ELR (cell line): ENCODE measurements around the gene LMNA.
A peak's percentile ranks its signal among the peaks of the same experiment; 100 is the strongest.

Source experiments
- DNase-seq: peaks from one replicate; pipeline ENCODE4 v3.0.0-alpha.2; 2015; ENCODE audit warnings: low read depth

The LMNA gene

DNA sequence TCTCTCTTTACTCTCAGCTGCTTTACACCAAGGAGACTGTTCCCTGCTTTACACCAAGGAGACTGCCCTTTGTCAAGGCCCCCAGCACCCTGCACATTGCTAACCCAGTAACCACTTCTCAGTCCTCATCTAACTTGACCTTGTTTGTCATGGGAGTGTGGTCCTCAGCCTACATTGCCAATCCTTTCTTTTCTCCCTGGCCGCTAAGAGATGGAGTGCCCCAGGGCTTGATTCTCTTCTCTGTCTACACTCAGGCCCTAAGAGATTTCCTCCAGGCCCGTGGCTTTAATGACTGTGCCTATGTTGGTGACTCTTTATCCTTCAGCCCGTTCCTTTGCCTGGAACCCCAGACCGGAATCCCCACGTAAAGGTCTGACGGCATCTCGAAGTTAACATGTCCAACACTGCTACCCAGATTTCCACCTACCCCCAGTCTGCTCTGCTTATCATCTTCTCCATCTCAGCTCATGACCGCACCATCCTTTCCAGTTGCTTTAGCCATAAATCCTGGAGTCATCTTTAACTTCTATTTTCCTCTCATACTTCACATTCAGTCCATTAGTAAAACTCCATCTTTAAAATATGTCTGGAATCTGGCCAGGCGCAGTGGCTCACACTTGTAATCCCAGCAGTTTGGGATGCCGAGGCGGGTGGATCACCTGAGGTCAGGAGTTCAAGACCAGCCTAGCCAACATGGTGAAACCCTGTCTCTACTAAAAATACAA, 29.4 kb downstream of the LMNA start:
- peak; percentile 69 for DNase-seq

DNA sequence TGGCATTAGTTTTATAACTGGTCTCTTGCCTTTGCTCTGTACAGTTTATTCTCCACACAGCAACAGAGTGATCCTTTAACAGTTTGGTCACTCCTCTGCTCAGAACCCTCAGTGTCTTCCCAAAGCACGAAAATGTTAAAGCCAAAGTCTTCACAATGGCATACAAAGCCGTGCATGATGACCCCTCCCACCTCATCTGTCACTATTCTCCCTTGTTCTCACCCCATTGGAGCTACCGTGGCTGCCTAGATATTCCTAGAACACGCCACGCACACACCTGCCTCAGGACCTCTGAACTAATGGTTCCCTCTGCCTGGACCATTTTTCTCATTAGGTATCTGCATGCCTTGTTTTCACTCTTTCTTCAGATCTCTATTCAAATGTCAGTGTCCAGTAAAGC, 30.2 kb downstream of the LMNA start:
- no peak for DNase-seq

DNA sequence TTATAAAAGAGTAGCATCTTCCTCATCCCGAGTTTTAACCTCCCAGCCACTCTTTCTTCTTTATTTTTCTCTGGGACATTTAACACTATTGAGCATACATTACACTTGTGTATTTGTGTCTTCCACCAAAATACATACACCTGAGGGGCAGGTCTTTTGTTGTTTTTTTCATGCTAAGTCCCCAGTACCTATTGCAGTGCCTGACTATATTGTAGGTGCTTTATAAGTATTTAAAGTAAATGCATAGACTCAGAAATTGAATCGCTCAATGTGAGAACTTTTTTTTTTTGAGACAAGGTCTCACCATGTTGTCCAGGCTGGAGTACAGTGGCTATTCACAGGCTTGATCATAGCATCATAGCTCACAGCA, 31.1 kb downstream of the LMNA start:
- DNase-seq, result no peak

DNA sequence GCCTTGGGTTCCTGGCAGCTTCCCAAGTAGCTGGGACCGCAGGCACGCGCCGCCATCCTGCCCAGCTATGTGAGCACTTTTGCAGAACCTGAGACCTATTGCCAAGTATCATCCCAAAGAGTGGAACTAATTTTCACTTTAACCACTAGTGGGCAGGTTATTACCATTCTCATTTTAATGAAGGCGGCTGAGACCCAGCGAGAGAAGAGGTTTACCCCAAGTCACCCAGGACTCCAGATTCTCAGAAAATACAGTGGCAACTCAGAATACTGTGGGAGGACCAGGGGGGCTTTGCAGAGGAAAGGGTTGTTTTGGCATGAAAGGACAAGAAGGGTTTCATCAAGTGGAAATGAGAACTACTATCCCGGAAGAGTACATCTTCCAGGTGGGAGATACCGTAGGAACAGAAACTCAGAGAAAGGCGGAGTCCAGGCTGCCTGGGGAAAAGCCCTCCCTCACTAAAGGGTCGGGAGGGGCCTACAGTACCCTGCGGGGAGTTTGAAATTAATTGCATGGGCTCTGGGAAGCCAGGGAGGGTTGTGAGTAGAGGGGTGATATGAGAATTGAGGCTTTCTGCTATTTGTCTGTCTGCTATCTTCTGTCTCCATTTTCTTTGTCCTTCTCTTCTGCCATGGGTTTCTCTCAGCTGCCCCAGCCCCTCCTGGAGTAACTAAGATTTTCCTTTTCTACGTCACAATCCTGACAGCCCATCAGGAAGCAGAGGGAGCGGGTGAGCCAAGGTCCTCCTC, 31.7 kb downstream of the LMNA start:
- DNase-seq, result peak; percentile 95

DNA sequence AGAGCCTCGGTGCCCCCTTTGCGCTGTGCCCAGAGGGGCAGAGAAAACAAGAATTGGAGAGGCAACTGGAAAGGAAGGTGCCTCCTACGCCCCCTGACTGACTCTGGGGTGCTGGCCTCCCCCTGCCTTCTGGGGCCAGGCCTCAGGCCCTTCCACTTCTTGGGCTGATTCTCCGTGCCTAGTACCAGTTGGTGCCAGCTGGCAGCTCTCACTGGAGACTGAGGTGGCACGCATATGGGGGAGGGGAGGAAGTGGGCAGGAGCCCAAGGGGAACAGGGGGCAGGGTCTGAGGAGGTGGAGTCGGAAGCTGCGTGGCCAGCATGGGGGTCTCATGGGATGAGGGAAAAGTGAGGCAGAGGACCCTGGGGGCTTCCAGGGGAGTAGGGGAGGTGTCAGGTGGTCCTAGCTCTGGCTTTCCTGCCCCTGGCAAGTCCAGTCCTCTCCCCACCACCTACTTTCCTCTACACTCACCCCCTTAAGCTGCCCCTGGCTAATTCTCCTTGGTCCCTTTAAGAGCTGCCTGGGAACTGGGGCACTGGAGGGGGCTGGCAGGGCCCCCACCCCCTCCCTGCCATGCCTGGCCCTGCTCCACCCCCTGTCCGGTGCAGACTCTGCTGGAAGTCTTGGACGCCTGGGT, 32.4 kb downstream of the LMNA start:
- no peak for DNase-seq

DNA sequence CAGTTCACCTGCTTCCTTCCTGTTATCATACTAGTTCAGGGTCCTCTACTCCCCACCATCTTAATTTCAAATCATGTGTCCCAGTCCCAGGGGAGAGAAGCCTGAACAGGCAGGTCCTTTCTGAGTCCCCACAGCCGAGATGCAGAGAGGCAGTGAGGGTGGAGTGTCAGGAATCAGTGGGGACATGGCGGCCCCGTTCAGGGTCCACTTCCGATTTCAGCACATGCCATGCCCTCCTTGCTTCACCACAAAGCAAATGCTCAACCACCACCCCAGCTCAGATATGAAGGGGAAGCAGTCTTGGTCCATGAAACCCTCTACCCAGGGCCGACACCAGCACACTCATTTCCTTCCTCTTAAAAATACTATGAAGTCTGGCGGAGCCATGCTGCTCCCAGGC, 33.7 kb downstream of the LMNA start:
- no peak for DNase-seq

DNA sequence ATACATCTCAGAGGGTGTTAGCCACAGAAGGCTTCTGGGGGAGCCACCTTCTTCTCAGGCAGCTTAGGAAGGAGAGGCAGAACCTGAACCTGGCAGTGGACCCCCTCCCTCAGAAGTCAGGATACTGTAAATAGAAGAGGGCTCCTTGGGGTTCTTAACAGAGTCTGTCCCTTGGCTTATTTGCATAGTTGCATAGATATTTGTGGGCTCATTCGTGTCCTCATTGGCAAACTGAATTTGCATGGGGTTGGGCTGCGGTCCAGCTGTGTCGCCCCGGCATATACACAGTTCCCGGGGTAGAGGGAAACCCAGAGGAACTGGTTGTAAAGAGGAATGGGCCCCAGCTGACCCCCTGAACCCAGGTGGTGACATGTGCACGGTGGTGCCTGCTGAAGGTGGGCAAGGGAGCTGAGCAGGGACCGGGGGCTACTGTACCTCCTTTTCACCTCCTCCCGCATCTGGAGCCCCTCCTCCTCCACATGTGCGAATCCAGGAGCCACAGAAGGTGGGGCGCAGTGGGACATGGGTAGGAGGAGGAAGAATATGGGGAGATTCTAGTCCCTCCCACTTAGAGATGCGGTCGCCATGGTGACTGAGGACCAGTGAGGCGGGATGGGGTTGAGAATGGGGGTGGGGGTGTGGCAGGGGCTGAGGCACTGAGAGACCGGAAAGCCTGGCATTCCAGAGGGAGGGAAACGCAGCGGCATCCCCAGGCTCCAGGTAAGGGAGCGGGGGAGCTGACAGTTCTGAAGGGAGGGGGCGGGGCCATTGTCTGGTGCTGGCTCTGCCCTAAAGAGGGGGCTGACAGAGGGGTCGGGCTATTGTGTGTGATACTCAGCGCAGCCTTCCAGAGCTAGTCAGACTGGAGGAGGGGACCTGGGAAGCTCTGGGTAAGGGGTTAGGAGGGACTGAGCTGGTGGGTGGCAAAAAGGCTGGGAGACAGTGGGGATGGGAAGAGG, 35.1 kb downstream of the LMNA start:
- DNase-seq, result no peak

DNA sequence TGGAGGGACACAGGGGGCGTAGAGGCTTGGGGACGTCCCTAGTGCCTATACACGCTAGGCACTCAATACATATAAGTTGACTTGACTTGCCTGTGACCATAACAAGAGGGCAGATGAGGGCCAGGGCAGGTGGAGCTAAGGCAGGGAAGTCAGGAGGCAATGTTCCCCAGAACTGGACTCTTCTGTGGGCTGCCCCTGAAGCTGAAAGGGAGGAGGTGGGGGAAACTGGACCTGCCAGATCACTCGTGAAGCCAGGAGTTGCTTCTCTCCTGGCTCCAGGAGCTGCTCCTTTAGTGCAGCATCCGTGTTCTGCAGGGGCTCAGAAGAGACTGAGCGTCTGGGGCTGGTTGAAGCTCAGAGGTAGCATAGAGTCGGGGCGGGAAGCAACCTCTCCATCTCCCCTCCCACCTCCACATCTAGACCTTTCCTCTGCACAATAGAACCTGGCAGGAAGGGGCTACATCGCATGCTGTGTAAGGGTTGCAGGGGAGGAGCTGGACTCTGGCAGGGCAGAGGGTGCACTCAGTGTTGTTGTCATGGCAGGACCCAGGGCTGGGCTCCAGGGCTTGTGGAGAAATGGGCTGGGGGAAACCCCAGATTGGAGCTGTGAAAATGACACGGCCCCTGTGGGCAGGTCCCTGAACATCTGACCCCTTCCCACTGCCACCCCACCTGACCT, 36.0 kb downstream of the LMNA start:
- DNase-seq, result no peak

DNA sequence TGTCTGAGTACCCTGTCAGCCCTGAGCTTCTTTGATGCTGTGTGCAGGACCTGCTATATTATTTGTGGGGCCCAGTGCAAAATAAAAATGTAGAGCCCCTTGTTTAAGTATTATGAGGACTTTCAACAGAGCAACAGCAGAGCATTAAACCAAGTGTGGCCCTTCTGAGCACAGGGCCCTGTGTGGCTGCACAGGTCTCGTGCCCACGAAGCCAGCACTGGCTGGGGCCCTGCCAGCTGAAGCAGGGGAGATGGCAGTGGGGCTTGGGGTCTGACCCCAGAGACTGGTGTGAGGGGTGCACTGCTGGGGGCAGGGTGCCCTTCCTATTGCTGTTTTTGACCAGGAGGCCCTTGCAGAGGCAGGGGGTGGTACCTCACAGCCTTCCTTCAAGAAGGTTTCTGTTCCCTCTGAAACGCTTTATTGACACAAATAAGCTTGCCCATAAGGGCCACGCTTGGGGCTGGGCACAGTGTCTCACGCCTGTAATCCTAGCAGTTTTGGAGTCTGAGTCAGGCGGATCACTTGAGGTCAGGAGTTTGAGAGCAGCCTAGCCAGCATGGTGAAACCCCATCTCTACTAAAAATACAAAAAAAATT, 36.7 kb downstream of the LMNA start:
- peak; percentile 71 for DNase-seq

DNA sequence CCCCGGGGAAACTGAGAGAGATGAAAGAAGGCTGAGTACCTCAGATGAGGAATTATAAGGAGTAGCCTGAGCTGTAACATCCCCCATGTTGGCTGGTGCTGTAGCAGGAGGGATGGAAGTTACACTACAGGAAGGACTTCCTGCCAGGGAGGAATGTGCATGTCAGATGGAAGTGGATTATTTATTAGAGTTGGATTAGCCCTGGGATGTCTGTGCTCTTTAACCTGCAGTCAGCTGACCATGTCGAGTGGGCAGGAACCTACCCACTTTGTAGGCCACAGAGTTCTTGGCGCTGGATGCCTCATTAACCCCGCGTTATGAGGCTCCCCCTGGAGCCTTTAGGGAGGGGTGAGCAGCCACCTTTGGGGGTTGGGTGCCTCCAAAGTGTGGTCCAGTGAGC, 38.1 kb downstream of the LMNA start:
- DNase-seq, result peak; percentile 52

DNA sequence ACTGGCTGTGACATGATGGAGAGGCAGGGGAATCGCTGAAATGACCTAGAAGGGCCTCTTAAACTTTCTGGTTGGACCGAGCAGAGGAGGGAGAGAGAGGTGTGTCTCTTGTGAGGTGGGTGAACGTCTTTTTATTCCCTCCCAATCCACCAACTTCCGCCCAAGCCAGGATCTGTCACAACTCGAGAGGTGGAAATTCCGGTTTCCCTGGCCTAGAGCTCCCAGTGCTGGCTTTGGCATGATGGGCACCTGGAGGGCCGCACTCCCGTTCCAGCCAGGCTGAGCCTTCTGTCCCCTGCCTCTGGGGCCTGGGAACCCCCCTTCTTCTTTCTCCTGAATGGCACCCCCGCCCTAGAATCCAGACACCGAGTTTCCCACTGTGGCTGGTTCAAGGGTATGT, 38.9 kb downstream of the LMNA start, which contains the start of gene SEMA4A:
Gene SEMA4A (plus strand): TSS at position 224 of the 400 bp plus-strand sequence. CDS start 994 bp downstream, outside the sequence.
- DNase-seq, result no peak

DNA sequence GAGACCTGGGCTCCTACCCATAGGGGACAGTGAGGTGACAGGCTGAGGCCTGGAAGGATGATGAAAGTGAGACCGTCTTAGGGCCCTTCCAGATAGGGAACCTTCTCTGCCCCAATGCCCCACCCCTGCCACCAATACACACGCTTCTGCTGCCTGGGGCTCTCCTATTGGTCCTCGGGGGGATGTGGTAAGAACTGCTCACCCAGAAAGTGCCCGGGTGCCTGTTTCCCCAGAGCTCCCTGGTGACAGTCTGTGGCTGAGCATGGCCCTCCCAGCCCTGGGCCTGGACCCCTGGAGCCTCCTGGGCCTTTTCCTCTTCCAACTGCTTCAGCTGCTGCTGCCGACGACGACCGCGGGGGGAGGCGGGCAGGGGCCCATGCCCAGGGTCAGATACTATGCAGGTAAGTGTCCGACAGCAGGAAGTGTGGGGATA, 39.8 kb downstream of the LMNA start:
- DNase-seq, result no peak

DNA sequence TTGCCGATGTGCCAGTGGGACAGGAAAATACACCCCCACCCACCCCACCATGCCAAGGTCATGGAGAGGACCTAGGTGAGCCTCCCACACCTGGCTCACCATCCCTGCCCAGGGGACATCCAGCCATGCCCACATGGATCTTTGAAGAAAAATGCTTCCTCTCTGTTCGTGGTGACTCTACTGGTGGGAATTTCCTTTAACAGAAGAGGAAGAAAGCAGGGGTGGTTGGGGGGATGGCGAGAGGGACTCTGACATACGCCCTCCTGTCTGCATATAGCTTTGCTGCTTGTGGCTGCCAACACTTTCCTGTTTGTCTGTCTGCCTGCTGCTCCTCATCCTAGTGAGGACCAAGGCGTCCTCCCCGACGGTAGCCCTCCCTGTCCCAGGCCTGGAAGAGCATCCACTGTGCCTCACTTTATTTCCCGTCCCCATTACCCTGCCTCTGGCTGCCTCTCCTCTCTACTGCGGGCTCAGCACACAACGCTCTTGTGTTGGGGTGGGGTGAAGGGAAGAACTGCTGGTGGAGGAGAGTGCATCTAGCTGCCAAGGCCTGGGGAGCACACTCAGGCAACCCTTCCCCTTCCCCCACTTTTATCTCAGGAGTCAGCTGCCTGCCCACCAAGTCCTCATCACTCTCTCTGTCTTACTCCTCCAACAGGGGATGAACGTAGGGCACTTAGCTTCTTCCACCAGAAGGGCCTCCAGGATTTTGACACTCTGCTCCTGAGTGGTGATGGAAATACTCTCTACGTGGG, 41.4 kb downstream of the LMNA start:
- no peak for DNase-seq

DNA sequence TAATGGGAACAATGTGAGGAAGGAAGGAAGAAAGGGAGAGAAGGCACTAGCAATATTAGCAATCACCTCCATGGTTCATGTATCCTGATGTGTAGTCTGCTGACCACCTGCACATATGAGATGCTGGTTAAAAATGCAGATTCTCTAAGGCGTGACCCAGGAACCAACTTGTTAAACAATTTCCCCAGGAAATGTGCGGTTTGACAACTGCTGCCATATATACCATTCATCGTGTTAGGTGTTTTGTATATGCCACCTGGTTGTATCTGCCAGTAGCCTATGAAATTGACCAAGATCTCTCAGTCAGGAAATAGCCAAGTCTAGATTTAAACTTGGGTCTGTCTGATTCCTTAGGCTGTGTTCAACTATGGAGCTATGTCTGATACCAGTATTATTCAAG, 43.0 kb downstream of the LMNA start:
- DNase-seq, result no peak

DNA sequence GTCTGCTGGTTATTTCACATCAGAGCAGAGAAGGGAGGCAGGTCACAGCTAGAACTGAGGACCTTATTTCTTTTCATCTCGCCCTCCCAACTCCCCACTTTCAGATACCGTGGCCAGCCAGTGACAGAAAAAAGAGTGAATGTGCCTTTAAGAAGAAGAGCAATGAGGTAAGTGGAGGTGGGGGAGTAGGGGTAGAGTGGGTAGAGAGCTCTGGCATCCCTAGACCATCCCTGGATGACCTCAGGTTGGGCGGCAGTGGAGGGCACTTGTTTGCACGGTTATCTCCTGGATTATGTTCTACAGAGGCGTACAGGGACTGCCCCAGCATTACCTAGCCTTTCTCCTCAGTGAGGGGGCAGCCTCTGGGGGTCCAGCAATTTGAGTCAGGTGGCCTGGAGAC, 43.5 kb downstream of the LMNA start:
- DNase-seq, result no peak

DNA sequence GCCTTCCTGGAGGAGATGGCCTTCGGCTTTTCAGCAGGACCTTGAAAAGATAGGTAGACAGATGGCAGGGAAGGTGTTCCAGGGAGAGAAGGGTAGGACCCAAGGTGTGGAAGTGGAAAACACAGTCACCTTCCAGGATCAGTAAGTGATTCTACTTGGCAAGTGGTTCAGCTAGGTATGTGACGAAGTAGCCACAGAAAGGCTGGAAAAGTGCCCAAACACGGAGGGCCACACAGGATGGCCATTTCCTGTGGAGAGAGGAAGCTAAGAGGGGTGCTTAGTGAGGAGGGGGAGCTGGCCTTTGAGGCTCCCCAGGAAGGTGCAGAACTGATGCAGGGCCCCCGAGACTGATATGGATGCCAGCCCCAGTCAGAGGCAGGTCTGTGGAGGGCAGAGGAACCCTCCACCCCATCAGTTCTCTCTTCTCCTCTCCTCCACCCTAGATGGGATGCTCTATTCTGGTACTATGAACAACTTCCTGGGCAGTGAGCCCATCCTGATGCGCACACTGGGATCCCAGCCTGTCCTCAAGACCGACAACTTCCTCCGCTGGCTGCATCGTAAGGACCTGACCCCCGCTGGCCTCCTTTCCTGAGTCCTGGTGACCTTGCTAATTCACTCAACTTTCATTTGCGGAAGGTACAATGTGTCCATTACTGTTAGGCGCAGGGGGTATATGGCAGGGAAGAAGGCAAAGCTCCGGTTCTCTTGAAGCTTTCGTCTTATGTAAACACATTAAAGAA, 45.7 kb downstream of the LMNA start:
- DNase-seq, result no peak

DNA sequence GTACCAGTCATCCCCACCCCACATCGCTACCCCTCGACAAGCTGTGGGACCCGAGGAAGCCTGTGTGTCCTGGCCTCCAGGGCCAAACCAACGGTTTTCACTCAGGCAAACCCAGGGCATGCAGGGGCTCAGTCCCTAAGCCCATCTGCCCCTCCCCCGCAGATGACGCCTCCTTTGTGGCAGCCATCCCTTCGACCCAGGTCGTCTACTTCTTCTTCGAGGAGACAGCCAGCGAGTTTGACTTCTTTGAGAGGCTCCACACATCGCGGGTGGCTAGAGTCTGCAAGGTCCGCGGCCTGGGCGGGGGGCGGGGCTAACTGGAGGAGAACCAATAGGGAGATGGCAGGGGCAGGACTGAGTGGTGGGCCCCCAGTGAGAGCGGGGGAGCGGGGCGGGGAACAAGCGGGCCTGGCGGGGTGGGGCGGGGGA, 46.2 kb downstream of the LMNA start:
- DNase-seq, result peak; percentile 80

DNA sequence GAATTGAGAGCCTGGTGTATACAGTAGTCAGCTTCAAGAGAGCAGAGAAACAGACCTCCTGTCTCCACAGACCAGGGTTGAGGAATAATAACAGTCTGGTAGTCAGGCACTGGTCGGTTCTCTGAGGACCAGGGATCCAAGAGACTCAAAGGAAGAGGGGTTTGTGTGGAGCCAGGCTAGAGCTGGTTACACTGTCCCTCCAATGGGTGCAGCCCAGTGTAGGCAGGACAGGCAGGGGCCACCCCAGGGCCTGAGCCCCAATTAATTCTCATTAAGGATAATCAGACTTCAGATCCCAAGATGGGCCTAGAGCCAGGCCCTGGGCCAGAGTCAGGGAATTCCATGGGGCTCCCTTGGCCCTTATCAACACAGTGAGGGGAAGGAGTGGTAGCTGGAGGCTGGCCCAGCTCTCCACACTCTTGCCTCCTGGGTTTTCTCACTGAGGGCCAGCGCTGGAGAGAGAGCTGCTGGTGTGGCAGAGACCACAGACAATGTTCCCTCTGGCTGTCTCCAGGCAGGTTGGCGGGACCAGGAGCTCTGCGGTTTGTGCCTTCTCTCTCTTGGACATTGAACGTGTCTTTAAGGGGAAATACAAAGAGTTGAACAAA, 48.0 kb downstream of the LMNA start:
- DNase-seq, result no peak

DNA sequence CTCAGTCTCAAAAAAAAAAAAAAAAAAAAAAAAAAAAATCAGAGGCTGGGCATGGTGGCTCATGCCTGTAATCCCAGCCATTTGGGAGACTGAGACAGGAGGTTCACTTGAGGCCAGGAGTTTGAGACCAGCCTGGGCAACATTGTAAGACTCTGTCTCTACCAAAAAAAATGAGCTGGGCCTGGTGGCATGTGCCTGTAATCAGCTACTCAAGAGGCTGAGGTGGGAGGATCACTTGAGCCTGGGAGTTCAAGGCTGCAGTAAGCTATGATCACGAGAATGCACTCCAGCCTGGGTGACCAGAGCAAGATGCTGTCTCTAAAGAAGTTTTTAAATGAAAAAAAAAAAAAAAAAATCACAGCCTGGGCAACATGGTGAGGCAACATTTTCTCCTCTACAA, 49.2 kb downstream of the LMNA start:
- no peak for DNase-seq
